ENCODE results near the gene PPIF. TPM values are rescaled to one million over a fixed set of nuclear protein-coding genes. Genes with fewer than 3 reads are reported as not detected.

Gene PPIF
- total and polyA plus RNA-seq, 2 of the 13 experiments (the other 11 are each of a cell fraction or from before 2014, with no cell fraction given): 147 to 157 TPM

DNA sequence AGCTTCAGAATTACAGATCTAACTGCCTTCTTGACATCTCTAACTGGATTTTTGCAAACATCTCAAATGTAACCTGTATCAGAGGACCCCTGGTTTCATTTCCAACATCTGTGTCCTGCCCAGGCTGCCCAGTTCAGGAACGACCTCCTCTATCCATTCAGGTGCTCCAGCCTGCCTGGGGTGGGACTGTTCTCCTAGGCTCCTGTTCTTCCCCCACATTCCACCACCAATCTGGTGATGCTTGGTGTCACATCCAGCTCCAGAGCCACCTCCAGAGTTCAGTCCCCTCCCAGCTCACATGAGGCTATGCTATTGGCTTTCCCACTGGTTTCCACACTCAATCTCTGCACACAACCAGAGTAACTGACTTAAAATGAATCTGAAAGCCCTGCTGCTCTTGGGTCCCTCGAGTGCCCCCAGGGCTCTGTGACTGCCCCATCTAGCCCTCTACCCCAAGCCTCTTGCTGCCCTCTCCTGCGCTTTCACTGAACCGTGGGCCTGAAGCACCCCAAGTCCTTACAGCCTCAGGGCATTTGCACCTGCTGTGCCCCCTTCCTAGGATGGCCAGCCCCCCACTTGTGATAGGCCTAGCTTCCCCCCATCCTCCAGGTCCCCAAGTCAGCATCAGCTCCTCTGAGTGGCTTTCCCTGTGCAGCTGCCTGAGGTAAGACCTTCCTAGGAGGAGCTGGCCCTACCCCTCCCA lies 46.1 kb downstream of the PPIF start:
- POLR2A ChIA-PET: no interaction called here
- intact Hi-C loops (cut with micrococcal nuclease; ENCODE audit: unreplicated experiment): no loop called here
- ATAC-seq: no peak
- Histone ChIP-seq H3K4me1 (ENCODE audit: insufficient read depth, low read length) (peaks cover 27% of the 10 kb centered on the region), H3K4me2 (ENCODE audit: low read depth, low read length) (no peak overlapping the region), H3K27ac (ENCODE audit: extremely low read length, insufficient read depth, low read length) (no peak overlapping the region), H3K27me3 (ENCODE audit: control insufficient read depth in 1 of 2, insufficient read depth in 2 of 2, low read length in 2 of 2) (no peaks in the 10 kb centered on the region), H3K9me3 (ENCODE audit: low read length) (no peaks in the 10 kb centered on the region), H3K4me3 (replicated peaks in 1 of 3; ENCODE audit: insufficient read depth in 1 of 3, low read depth in 2 of 3, low read length in 3 of 3) (no peak overlapping the region), H3K36me3 (replicated peaks in 1 of 2; ENCODE audit: control insufficient read depth in 1 of 2, insufficient read depth in 2 of 2, low read length in 2 of 2) (peaks cover 0 to 1% of the 10 kb centered on the region in 2 experiments; a peak in 2 of 5 replicates), H2AFZ (ENCODE audit: low read length) (no peak overlapping the region), H4K20me1 (ENCODE audit: insufficient read depth, low read length) (no peaks in the 10 kb centered on the region), H3K79me2 (ENCODE audit: insufficient read depth, low read length) (no peaks in the 10 kb centered on the region), H3K9ac (ENCODE audit: insufficient read depth, low read depth, low read length) (no peak overlapping the region)
- FAIRE-seq: no peak
- TF ChIP-seq ATRX (CRISPR knock-in tag; IDR thresholded peaks at IDR 0.05; ENCODE audit: borderline replicate concordance) (no peak), GABPB1 (CRISPR knock-in tag; IDR thresholded peaks at IDR 0.05) (no peak), ZBTB42 (CRISPR knock-in tag; IDR thresholded peaks at IDR 0.05) (no peak)
- TF ChIP-seq, protein P1, sequence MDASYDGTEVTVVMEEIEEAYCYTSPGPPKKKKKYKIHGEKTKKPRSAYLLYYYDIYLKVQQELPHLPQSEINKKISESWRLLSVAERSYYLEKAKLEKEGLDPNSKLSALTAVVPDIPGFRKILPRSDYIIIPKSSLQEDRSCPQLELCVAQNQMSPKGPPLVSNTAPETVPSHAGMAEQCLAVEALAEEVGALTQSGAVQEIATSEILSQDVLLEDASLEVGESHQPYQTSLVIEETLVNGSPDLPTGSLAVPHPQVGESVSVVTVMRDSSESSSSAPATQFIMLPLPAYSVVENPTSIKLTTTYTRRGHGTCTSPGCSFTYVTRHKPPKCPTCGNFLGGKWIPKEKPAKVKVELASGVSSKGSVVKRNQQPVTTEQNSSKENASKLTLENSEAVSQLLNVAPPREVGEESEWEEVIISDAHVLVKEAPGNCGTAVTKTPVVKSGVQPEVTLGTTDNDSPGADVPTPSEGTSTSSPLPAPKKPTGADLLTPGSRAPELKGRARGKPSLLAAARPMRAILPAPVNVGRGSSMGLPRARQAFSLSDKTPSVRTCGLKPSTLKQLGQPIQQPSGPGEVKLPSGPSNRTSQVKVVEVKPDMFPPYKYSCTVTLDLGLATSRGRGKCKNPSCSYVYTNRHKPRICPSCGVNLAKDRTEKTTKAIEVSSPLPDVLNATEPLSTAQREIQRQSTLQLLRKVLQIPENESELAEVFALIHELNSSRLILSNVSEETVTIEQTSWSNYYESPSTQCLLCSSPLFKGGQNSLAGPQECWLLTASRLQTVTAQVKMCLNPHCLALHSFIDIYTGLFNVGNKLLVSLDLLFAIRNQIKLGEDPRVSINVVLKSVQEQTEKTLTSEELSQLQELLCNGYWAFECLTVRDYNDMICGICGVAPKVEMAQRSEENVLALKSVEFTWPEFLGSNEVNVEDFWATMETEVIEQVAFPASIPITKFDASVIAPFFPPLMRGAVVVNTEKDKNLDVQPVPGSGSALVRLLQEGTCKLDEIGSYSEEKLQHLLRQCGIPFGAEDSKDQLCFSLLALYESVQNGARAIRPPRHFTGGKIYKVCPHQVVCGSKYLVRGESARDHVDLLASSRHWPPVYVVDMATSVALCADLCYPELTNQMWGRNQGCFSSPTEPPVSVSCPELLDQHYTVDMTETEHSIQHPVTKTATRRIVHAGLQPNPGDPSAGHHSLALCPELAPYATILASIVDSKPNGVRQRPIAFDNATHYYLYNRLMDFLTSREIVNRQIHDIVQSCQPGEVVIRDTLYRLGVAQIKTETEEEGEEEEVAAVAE (CRISPR knock-in tag; IDR thresholded peaks at IDR 0.05; ENCODE audit: borderline replicate concordance): no peak
- WGBS (ENCODE audit: low lambda C conversion rate): 88% methylated on average over 4 of the region's 4 CpGs
- in situ Hi-C loops (cut with HindIII; ENCODE audit: extremely low pct_ligation_motif_present, low pct_unique_long_range_greater_than_20kb): no loop called here
- no TSS peak for BruUV-seq (replicated peaks)
- CTCF ChIA-PET (ENCODE audit: low intra/inter-chr PET ratio, low total read pairs): no interaction called here
- DNase-seq (ENCODE audit: low spot score): no peak

All from HepG2 (cell line).